ENCODE measurements around the gene XG. TPM values are rescaled to one million over a fixed set of nuclear protein-coding genes. Genes with fewer than 3 reads are reported as not detected.
"Not testable (repeated sequence)": the region's sequence is repeated elsewhere in the genome, so short reads cannot be mapped to it uniquely, and the experiment has no call there.

Gene XG
- total RNA-seq, 2 donors from 2014 or later = 0.38 to 1.0 TPM

DNA sequence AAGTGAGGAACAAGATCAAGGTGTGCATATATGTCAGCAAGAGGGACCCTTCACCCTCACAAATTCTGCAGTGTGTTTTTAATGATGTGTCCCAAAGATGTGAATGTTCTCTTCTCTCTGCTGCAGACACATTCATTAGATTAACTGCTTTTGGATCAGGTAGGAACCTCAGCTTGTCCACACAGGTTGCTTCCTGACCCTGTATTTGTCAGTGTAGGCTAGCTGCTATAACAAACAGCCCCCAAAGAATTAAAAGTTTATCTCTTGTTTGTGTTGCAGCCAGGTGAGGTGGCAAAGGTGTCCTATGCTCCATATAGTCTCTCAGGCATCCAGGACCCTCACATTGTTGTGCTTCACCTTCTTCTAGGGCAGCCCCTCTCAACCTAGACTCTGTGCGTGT lies 17.8 kb downstream of the XG start:
- no peak for ATAC-seq
- intact Hi-C loops (cut with DNase I) = no loop called here
- DNase-seq = no peak

GRCh38 chrX:2773166-2774055 lies 21.6 kb downstream of the XG start:
- DNase-seq; ATAC-seq; intact Hi-C loops (cut with DNase I): not testable (repeated sequence)

DNA sequence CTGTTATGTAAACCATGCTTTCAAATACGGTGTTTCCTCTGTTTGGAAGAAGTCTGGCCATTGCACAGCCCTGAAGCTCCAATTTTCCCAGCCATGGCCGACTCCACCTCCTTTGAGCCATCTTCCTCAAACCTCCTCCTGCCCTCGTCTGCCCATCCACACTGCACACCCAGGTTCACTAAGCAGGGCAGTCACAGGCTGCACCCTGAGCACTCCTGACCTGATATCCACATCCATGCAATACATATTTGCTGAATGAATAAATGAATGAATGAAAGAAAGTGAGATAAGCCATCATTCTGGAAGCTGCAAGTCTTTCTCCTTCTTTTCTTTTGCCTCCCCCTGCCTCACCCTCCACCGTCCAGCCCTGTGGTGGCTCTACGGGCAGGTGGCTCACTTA lies 22.2 kb downstream of the XG start:
- intact Hi-C loops (cut with DNase I) = no loop called here

DNA sequence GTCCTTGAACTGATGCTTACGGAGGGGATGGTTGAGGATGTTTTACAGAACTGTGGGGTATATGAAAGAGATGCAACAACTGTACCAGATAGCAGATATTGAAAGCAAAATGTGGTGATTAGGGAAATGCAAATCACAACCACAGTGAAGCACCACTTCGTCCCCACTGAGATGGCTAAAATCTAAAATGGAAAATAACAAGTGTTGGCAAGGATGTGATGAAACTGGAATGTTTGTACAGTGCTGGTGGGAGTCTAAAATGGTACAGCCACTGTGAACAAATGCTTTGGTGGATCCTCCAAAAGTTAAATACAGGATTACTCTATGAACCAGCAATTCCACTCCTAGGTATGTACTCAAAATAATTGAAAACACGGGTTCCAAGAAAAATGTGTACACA lies 22.9 kb downstream of the XG start:
- ATAC-seq = no peak
- intact Hi-C loops (cut with DNase I) = no loop called here
- DNase-seq = no peak

More for the DNA sequence above, 22.2 kb downstream of the XG start:
- DNase-seq (no peak), ATAC-seq (no peak)

GRCh38 chrX:2780472-2781225 lies 28.8 kb downstream of the XG start:
- DNase-seq; ATAC-seq; intact Hi-C loops (cut with DNase I): not testable (repeated sequence)

DNA sequence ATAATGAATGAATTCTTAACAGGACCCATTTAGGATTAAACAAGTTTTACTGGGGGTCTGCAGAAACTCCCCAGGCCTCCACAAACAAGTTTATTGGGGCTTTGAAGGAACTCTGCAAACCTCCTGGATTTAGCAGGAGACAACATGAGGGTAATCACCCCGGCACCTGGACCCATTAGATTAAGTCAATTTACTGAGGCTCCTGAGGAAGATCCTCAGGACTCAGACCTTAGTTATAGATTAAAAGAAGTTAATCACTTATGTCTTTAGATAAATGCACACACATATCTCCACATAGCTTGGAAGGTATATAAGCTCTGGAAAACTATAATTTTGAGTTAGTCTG lies 29.4 kb downstream of the XG start:
- intact Hi-C loops (cut with DNase I) = no loop called here
- DNase-seq (no peak), ATAC-seq (no peak)

DNA sequence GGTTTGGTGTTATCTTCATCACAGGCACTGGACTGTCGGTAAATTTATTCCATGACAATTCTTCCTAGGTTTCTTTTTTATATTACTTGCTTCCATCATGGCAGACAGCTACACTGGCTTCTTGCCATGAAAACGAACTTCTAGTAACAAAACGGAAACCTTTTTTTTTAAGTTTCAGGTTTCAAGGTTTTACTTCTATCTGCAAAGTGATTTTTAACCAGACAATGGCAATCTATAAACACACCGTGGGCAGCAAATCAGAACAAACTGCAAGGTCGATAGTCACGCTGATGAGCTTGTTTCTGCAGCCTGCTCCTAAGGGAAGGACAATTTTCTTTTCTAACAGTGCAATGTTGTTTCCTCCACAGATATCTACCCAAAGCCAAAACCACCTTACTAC lies 29.9 kb downstream of the XG start:
- intact Hi-C loops (cut with DNase I) = no loop called here
- no peak for ATAC-seq
- DNase-seq = no peak

GRCh38 chrX:2782171-2782570 lies 30.3 kb downstream of the XG start:
- intact Hi-C loops (cut with DNase I) = no loop called here
- no peak for ATAC-seq

GRCh38 chrX:2782778-2783177 lies 30.9 kb downstream of the XG start:
- DNase-seq = no peak
- intact Hi-C loops (cut with DNase I) = no loop called here
- ATAC-seq = no peak

More at GRCh38 chrX:2782171-2782570, 30.3 kb downstream of the XG start:
- DNase-seq = no peak

DNA sequence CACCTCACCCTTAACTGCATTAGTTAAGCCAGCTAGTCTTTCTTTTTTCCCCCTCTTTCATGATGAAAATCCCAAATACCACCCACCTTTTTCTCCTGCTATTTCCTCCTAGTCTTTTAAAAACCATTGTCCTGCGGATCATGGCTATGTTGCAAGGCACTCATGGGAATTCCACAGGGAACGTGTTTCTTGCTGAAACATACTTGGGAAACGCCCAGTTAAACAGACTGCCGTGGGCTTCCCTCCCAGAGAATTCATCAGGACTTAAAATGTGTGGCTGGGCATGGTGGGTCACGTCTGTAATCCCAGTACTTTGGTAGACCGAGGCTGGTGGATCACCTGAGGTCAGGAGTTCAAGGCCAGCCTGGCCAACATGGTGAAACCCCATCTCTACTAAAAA lies 32.2 kb downstream of the XG start:
- intact Hi-C loops (cut with DNase I) = no loop called here
- ATAC-seq (no peak), DNase-seq (peak; percentile 29)

DNA sequence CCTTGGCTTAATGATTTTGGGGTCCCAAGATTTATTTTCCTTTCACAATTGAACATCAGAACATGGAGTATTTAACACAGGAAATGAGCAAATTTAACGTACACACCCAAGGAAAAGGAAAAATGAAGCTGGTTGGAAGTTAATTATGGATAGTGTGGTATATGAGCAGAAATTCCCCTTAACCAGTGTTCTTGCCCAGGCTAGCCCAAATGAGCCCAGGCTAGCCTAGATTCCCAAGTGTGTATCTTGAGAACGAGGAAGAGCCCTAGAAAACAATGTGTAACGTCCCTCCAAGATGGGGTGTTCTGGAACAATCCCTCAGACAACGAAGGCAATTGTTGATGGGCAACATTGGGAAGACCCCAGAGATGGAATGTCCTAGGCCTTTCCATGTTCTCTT lies 33.7 kb downstream of the XG start:
- no peak for ATAC-seq
- intact Hi-C loops (cut with DNase I) = no loop called here

DNA sequence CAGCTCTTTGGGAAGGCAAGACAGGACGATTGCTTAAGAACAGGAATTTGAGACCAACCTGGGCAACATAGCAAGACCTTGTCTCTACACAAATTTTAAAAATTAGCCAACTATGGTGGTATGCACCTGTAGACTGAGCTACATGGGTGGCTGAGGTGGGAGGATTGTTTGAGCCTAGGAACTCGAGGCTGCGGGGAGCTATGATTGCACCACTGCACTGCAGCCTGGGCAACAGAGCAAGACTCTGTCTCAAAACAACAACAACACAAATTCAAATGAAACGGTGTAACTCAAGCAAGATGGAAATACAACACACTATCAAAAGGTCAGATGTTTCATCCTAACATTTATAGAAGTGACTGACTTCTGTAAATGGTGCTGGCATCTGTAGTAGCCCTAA lies 37.1 kb downstream of the XG start:
- DNase-seq (no peak), ATAC-seq (no peak)
- intact Hi-C loops (cut with DNase I) = no loop called here

More for the DNA sequence above, 33.7 kb downstream of the XG start:
- DNase-seq = no peak

- intact Hi-C loops (cut with DNase I) = no loop called here
- DNase-seq (no peak), ATAC-seq (no peak)
These were observed 37.7 kb downstream of the XG start for GRCh38 chrX:2789569-2789968.

- intact Hi-C loops (cut with DNase I) = no loop called here
- ATAC-seq = no peak
- DNase-seq = no peak
These were observed 41.9 kb downstream of the XG start for GRCh38 chrX:2793752-2794151.

GRCh38 chrX:2794336-2794735 lies 42.5 kb downstream of the XG start:
- DNase-seq = no peak
- intact Hi-C loops (cut with DNase I) = no loop called here
- no peak for ATAC-seq

DNA sequence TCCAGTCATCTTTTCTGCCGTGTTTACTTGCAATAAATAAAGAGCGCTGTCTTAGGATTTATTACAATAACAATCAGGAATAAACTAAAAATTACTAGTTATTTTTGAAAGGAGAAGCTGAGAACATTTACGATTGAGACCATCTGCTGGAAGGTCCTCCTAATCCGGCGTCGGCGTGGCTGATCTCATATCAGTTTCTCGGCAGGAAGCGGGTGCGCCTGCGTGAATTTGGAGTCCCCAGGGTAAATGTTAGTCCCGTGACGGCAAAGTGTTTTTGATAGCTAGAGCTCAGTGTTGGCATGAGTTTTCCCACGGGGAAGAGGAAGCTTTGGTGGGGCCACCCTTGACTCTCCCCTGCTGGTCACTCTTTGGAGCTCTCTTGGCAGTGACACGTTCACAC lies 45.0 kb downstream of the XG start:
- ATAC-seq; DNase-seq; intact Hi-C loops (cut with DNase I): not testable (repeated sequence)

GRCh38 chrX:2799369-2799768 lies 47.5 kb downstream of the XG start:
- ATAC-seq (no peak), DNase-seq (no peak)
- intact Hi-C loops (cut with DNase I) = no loop called here

GRCh38 chrX:2799980-2800379 lies 48.1 kb downstream of the XG start:
- intact Hi-C loops (cut with DNase I); DNase-seq; ATAC-seq: not testable (repeated sequence)

DNA sequence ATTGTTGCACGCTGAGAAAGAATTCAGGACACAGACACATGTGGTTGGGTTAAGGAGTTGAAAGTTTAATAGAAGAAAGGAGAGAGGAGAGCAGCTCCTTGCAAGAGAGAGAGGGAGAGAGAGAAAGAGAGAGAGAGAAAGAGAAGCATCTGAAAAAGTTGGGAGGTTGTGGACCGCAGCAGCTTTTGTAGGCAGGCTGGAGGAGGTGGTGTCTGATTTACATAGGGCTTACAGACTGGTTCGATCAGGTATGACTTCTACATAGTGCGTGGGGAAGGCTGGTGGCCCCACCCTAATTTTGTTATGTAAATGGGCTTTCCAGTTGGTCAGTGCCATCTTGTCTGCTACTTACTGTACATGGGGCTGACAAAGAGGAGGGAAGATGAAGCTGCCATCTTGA lies 49.4 kb downstream of the XG start:
- ATAC-seq (no peak), DNase-seq (no peak)
- intact Hi-C loops (cut with DNase I) = no loop called here

DNA sequence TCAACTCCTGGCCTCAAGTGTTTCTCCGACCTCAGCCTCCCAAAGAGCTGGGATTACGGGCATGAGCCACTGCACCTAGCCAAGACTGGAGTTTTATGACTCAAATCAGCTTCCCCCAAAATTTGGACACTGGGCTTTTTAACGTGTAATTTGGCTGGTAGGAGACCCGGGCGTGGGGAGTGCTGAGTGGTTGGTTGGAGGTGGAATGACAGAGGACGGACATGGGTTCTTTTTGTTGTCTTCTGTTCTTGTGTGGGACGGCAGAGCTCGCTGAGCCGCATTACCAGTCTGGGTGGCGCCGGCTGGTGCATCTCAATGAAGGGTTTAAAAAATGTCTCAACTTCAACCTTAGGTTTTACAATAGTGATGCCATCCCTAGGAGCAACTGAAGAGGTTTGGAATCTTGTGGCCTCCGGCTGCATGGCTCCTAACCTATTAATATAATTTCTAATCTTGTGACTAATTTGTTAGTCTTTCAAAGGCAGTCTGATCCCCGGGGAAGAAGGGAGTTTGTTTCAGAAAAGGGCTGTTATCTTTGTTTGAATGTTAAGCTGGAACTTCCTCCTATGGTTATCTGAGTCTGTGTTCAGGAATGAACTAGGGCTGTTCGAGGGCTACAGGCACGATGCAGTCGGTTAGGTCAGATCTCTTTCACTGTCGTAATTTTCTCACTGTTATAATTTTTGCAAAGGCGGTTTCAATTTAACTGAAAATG lies 50.7 kb downstream of the XG start:
- DNase-seq; intact Hi-C loops (cut with DNase I): not testable (repeated sequence)
- peak in 1 of 2 donors; percentile 60 for ATAC-seq
